Panc1 (cell line): Measurements from ENCODE around the gene SRC. TPM values are rescaled to one million over a fixed set of nuclear protein-coding genes. Genes with fewer than 3 reads are reported as not detected.
"Not testable (repeated sequence)": the region's sequence is repeated elsewhere in the genome, so short reads cannot be mapped to it uniquely, and the experiment has no call there.

Experiments used
- ATAC-seq: fragments of 200-7000 bp; cut with Tn5 transposase; 2 replicates; pipeline ENCODE4 v1.9.1; 2020; ENCODE audit warnings: mild to moderate bottlenecking, moderate library complexity
- BruUV-seq: library from RNA; stranded (reverse); fragments of 400-500 nt; replicated peaks from 2 replicates; lab custom pipeline; 2021; lab: Mats Ljungman, UMichigan
- CTCF ChIA-PET: fragments of 300-600 bp; sonication (Branson Sonifier 250); formaldehyde crosslinking; loops from one replicate; lab custom pipeline; 2022; ENCODE audit warnings: antibody characterized with exemption; lab: Charles Lee
- POLR2A ChIA-PET: fragments of 300-600 bp; sonication (Branson Sonifier 250); formaldehyde crosslinking; loops from one replicate; lab custom pipeline; 2022; ENCODE audit warnings: antibody characterized with exemption; lab: Charles Lee
- DNase-seq: peaks from one replicate; pipeline ENCODE4 v3.0.0-alpha.2; 2010; ENCODE audit warnings: low read depth, low spot score
- H3K27ac ChIP-seq: 2 replicates; pipeline ENCODE4 v1.5.1; 2011; ENCODE audit warnings: mild to moderate bottlenecking, low read length, inconsistent platforms
- H3K27me3 ChIP-seq: fragments of 200-500 bp; sonication (Bioruptor generic); 2 replicates; pipeline ENCODE4 v1.6.0; 2014; ENCODE audit warnings: low read length, inconsistent platforms; ENCODE audit not compliant: control insufficient read depth, insufficient read depth
- H3K36me3 ChIP-seq: fragments of 200-500 bp; sonication (Bioruptor generic); 2 replicates; pipeline ENCODE4 v1.5.1; 2014; ENCODE audit warnings: inconsistent platforms, mild to moderate bottlenecking, low read length, moderate library complexity; ENCODE audit not compliant: control insufficient read depth, insufficient read depth
- H3K4me1 ChIP-seq: 2 replicates; pipeline ENCODE4 v1.5.1; 2011; ENCODE audit warnings: inconsistent platforms, mild to moderate bottlenecking, low read length, moderate library complexity; ENCODE audit not compliant: control insufficient read depth, insufficient read depth
- H3K4me3 ChIP-seq, 2 experiments: 2 replicates each; pipeline ENCODE4 v1.5.1; 2011 to 2012; ENCODE audit warnings: low read depth in 2 of 2, low read length in 2 of 2, mild to moderate bottlenecking in 2 of 2, inconsistent platforms in 1 of 2, moderate library complexity in 1 of 2
- H3K9me3 ChIP-seq: fragments of 200-500 bp; sonication (Bioruptor generic); 2 replicates; pipeline ENCODE4 v1.5.1; 2014; ENCODE audit warnings: low read depth, mild to moderate bottlenecking, inconsistent platforms, low read length, moderate library complexity; ENCODE audit not compliant: control insufficient read depth, insufficient read depth
- CTCF ChIP-seq: fragments of 450-650 bp; IDR thresholded peaks from 2 replicates; pipeline ENCODE4 v1.5.1; 2017; ENCODE audit warnings: mild to moderate bottlenecking
- POLR2AphosphoS5 ChIP-seq: IDR thresholded peaks from 2 replicates; pipeline ENCODE4 v1.6.1; 2012; ENCODE audit warnings: mild to moderate bottlenecking, low read depth, low read length, moderate library complexity
- REST ChIP-seq, 2 experiments: IDR thresholded peaks; 2 replicates each; pipeline ENCODE4 v1.6.1; 2011 to 2012; ENCODE audit warnings: low read depth in 2 of 2, control low read depth in 1 of 2, low read length in 1 of 2, mild to moderate bottlenecking in 1 of 2, moderate library complexity in 1 of 2; ENCODE audit not compliant: insufficient read depth in 1 of 2
- SIN3A ChIP-seq: IDR thresholded peaks from 2 replicates; pipeline ENCODE4 v1.6.1; 2012; ENCODE audit warnings: low read depth, mild to moderate bottlenecking, low read length, moderate library complexity, borderline replicate concordance; ENCODE audit not compliant: insufficient read depth
- TCF7L2 ChIP-seq: IDR thresholded peaks from 2 replicates; pipeline ENCODE4 v1.6.1; 2011; ENCODE audit warnings: mild to moderate bottlenecking, low read depth, low read length, inconsistent platforms
- in situ Hi-C: cut with HindIII; loops from 2 replicates; pipeline ENCODE4 v1.10.0; 2016; ENCODE audit warnings: low sequenced_read_pairs, low pct_unique_long_range_greater_than_20kb
- intact Hi-C: fragments of 100-400 bp; cut with micrococcal nuclease; formaldehyde crosslinking; loops from one replicate; pipeline ENCODE4 v1.10.0; 2022; ENCODE audit not compliant: unreplicated experiment
- total RNA-seq: library from RNA; stranded (reverse); gene quantifications from one replicate; pipeline ENCODE4 v1.2.1, GENCODE V29; 2021; ENCODE audit not compliant: unreplicated experiment

SRC gene
- total RNA-seq, 1 experiment from 2014 or later: 24.9 TPM

GRCh38 chr20:37337208-37337991, 8.5 kb upstream of the SRC start:
- Histone ChIP-seq H3K4me3 (no peak overlapping the region), H3K4me1 (peaks cover 7% of the 10 kb centered on the region), H3K27ac (no peak overlapping the region), H3K27me3 (no peaks in the 10 kb centered on the region), H3K36me3 (no peaks in the 10 kb centered on the region), H3K9me3 (no peaks in the 10 kb centered on the region)
- no TSS peak for BruUV-seq
- TF ChIP-seq TCF7L2 (no peak), REST (IDR thresholded peaks at IDR 0.05; ENCODE audit: insufficient read depth in 1 of 2, low read depth in 2 of 2, low read length in 1 of 2) (no peak), CTCF (no peak), POLR2AphosphoS5 (no peak), SIN3A (no peak)
- POLR2A ChIA-PET: no interaction called here
- in situ Hi-C loops: no loop called here
- ATAC-seq: no peak
- DNase-seq: no peak
- CTCF ChIA-PET: no interaction called here
- intact Hi-C loops: no loop called here

- H3K27ac ChIP-seq, ATAC-seq, intact Hi-C loops, H3K36me3 ChIP-seq, in situ Hi-C loops, H3K9me3 ChIP-seq, H3K4me3 ChIP-seq, H3K27me3 ChIP-seq, H3K4me1 ChIP-seq, DNase-seq, BruUV-seq, CTCF ChIA-PET, POLR2A ChIA-PET: not testable (repeated sequence)
Observed at GRCh38 chr20:37338380-37338779, 7.6 kb upstream of the SRC start.

- Histone ChIP-seq H3K27me3 (no peaks in the 10 kb centered on the region), H3K4me1 (peaks cover 7% of the 10 kb centered on the region), H3K36me3 (no peaks in the 10 kb centered on the region), H3K4me3 (no peak overlapping the region), H3K27ac (no peak overlapping the region), H3K9me3 (no peaks in the 10 kb centered on the region)
- POLR2A ChIA-PET: no interaction called here
- no peak for ATAC-seq
- BruUV-seq: no TSS peak
- TF ChIP-seq TCF7L2 (no peak), CTCF (no peak), POLR2AphosphoS5 (no peak), REST (IDR thresholded peaks at IDR 0.05; ENCODE audit: insufficient read depth in 1 of 2, low read depth in 2 of 2, low read length in 1 of 2) (no peak), SIN3A (no peak)
- intact Hi-C loops: no loop called here
- DNase-seq: no peak
- in situ Hi-C loops: no loop called here
- CTCF ChIA-PET: no interaction called here
Observed at GRCh38 chr20:37339208-37339607, 6.7 kb upstream of the SRC start.
